HG03565 (cell line): Measurements from ENCODE around the gene CPEB1.
"Not testable (repeated sequence)": the region's sequence is repeated elsewhere in the genome, so short reads cannot be mapped to it uniquely, and the experiment has no call there.

Experiments used
- ATAC-seq: cut with Tn5 transposase; IDR thresholded peaks from one replicate; pipeline ENCODE4 v1.9.1; 2021; ENCODE audit warnings: mild to moderate bottlenecking, moderate library complexity; ENCODE audit not compliant: unreplicated experiment

Gene CPEB1

DNA sequence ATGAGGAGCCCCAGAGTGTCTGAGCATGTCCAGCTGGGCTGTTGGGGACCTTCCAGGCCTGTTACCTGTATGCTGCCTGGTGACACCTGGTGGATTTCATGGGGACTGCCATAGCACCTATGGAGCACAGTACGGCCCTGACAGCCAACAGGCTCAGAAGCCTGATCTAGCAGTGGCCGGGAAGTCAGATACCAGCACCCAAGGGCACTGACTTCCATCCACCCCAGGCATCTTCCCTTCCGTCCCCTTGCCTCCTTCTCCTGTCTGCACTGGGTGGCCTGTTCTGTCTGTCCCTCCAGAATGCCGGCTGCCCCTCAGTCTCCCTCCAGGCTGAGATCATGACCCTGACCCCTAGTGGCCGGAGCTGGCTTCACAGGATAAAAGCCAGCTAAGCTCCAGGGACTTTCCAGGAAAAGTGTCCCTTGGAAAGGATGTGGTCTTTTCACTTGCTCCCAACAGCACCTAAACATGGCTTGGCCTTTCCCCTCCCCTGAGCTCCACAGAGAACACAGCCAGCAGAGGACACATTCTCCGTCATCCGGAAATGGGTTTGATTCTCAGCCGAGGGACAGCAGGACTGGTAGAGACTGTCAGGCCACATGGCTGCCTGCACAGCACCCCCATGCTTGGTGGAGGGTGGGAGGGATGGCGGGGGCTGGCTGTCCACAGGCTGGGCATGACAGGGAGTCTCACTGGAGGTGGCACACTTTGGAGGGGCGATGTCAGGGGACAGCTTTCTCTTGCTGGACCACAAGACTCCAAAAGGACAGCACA is 116.4 kb downstream of the CPEB1 start:
- ATAC-seq = no peak

DNA sequence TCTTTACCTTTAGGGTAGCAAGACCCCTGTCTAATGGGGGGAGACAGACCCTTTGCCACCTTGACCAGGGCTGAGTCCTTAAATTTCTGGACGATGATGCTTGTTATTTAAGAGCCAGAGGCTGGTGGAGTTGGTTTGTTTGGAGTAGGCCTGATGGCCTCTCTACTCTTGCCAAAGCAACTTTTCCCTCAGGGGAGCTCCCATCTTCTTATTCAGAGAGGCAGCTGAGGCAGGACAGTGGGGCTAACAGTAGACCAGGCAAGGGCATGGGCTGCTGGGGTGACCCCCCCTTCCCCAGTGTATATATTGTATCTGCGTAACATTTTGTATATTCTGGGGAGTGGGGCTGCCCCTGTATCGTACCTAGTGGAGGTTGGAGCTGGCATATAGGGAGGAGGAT is 117.2 kb downstream of the CPEB1 start:
- no peak for ATAC-seq

DNA sequence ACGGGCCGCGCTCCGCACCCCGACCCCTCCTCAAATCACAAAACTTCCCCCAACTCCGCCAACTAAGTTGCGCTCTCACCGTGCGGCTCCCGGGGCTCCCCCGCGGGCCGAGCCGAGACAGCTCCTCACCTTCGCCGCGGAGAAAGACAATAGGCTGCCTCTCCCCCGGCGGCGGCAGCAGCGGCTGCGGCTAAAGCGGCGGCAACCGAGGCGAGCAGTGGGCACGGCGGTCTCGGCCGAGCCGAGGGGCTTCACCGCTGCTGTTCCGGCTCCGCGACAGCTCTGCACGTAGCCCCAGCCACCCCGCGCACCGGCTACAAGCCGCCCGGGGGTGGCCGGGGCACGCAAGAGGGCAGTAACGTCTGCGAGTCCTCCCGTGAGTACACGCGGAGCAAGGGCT is 133.6 kb downstream of the CPEB1 start:
- not testable (repeated sequence) for ATAC-seq

DNA sequence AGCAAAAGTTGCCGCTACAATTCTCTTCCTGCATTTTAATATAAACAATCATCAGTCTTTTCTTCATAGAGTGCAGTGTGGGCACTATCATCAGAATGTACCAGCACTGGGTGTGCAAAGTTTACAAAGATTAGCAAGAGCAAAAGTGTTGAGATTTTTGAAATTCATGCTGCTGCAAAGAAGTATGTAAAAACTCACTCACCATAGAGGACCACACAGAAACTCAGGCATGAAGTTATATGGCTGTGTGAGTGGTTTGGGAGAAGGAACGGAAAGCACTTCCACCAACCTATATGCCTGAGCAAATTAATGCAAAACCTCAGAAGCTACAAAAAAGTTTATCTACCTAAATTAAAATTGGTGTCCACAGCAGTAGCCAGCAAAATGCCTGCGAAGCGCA is 139.5 kb downstream of the CPEB1 start:
- ATAC-seq = not testable (repeated sequence)

DNA sequence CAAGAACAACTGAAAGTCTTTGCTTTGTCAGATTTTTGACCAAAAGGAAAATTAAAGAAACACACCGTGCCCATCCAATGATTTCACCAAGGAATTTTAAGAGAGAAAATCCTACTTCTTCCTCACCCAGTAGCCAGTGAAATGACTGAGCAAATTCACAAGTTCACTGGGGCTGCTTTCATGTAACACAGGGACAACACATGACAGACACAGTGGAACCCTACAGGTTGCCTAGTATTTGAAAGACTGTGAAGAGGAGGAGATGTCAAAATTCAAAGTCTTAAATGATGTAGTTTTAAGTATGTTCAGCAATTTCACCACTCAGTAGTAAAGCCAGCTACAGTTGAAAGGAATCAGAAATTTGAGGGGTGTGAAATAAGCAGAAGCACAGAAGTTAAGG is 140.1 kb downstream of the CPEB1 start:
- not testable (repeated sequence) for ATAC-seq

DNA sequence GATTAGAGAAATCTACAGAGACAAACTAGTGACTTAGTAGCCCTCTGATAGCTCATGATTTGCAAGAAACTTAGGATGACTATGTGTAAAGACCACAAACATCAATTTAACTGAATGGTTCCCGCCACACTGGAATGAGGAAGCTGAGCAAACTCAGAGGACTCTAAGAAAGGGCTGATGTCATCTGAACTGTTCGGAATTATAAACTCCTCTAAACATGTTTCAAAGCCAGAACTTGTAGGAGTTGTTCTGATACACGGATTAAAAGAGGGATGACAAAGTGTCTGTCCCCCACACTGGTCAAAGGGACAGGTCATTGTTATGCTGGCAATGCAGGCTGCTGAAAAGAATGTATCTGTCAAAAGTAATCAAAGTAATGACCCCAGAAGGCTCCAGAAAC is 141.3 kb downstream of the CPEB1 start:
- not testable (repeated sequence) for ATAC-seq

DNA sequence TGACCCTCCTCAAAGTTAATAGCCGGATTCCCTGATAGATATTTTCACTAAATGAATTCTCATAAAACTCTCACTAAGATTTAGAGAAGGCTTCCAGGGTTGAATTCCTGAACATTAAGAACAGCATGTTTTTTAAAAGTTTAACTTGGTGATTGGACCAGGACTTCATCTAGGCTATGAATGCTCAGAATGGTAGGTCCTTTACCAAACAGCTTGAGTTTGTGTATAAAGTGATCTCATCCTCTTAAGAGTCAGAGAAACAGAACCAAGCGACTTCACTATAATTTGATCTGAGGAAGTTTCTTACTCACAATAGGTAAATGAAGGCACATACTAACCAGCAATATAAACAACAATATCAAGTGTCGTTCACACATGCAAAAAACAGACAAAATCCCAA is 143.1 kb downstream of the CPEB1 start:
- not testable (repeated sequence) for ATAC-seq

DNA sequence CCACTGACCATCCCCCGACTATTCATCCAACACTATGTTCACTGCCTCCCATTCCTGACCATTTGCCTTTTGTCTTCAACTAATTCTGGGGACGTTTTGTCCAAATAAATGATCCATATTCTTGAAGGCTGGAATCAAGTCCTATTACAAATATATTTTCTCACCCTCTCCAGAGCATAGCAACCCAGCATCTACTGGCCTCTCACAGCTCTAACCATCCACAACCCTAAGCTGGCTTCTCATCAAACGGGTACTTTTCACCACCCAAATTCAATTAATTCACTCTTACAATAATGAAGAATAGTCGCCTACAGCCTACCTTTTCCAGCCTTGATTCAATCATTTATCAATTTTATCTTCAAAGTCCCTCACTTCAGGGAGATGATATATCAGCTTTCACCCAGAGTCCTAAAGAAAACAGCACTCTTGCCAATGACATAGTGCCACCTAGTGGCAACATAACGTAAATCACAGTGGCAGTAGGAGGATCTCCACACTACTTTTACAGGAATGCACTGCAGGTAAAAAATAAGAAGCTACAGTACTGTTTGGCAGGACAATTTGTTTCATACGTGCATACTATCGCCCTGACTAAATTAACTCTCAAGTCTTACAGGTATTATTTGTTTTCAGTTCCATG is 144.3 kb downstream of the CPEB1 start:
- ATAC-seq = peak; percentile 56

DNA sequence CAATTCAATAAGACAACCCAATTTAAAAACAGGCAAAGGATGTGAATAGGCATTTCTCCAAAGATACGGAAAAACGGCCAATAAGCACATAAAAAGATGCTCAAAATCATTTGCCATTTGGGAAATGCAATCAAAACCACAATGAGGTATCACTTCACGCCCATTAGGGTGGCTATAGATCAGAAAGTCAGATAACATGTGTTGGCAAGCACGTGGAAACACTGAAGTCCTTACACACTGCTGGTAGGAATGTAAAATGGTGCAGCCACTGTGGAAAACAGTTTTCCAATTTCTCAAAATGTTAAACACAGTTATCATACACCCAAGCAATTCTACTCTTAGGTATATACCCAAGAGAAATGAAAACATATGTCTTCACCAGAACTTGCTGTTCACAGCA is 146.4 kb downstream of the CPEB1 start:
- not testable (repeated sequence) for ATAC-seq

DNA sequence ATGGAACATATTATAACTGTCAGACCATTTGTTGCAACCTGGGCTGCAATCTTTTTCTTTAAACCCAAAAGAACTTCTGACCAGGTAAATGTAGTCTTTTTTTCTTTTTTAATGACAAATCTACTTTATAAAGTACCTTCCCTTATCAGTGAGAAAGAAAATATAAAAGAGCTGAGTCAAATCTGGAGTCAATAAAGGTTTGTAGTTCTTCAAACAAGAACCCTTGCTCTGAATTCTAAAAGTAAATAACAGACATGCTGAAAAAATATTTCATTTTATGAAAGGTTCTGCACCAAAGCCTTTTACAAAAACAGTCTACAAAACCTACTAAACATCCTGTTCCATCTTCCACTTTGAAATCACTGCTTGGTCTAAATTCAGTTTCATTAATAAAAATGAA is 149.2 kb downstream of the CPEB1 start:
- not testable (repeated sequence) for ATAC-seq
